KBM-7 (cell line): ENCODE results near the gene RRAD.
A peak's percentile ranks its signal among the peaks of the same experiment; 100 is the strongest.
"Not testable (repeated sequence)": the region's sequence is repeated elsewhere in the genome, so short reads cannot be mapped to it uniquely, and the experiment has no call there.

Source experiments
- DNase-seq: peaks from one replicate; pipeline ENCODE4 v3.0.0-alpha.2; 2015
- in situ Hi-C: fragments of 300-500 bp; cut with MboI; formaldehyde crosslinking; loops from 2 replicates; pipeline ENCODE4 v1.14.3; 2020; ENCODE audit warnings: low sequenced_read_pairs, low pct_unique_long_range_greater_than_20kb, mixed read lengths

Gene RRAD, protein sequence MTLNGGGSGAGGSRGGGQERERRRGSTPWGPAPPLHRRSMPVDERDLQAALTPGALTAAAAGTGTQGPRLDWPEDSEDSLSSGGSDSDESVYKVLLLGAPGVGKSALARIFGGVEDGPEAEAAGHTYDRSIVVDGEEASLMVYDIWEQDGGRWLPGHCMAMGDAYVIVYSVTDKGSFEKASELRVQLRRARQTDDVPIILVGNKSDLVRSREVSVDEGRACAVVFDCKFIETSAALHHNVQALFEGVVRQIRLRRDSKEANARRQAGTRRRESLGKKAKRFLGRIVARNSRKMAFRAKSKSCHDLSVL

DNA sequence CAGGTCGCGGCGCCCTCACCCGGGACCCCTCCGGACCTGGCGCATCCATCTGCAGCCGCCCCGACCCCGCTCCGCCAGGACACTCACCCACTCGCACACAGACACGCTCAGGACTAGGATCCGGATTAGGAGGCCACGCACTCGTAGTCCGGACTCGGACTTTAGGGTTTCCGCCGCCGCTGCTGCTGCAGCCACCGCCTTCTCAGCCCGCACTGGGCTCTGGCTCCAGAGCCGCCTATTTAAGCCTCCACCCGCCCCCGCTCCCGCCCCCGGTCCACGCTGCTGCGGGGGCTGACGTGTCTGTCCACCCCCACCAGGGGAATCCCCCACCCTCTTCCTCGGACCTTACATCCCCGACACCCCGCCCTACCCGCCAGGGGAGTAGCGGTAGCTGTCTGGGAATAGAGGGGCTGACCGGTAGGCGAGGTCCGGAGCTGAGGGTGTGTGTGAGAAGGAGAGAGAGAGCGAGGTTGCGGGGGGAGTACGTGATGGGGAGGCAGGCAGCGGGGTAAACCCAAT is at the start of gene RRAD:
RRAD (minus strand) TSS at position 214 of the 519 bp plus-strand sequence. CDS start 356 bp downstream, outside the sequence.
- in situ Hi-C loops: no loop called here

DNA sequence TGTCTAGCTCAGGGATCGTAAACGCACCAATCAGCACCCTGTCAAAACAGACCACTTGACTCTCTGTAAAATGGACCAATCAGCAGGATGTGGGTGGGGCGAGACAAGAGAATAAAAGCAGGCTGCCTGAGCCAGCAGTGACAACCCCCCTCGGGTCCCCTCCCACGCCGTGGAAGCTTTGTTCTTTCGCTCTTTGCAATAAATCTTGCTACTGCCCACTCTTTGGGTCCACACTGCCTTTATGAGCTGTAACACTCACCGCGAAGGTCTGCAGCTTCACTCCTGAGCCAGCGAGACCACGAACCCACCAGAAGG is 49.6 kb upstream of the RRAD start:
- DNase-seq, in situ Hi-C loops: not testable (repeated sequence)

More for the DNA sequence above, at the start of gene RRAD:
- no peak for DNase-seq

DNA sequence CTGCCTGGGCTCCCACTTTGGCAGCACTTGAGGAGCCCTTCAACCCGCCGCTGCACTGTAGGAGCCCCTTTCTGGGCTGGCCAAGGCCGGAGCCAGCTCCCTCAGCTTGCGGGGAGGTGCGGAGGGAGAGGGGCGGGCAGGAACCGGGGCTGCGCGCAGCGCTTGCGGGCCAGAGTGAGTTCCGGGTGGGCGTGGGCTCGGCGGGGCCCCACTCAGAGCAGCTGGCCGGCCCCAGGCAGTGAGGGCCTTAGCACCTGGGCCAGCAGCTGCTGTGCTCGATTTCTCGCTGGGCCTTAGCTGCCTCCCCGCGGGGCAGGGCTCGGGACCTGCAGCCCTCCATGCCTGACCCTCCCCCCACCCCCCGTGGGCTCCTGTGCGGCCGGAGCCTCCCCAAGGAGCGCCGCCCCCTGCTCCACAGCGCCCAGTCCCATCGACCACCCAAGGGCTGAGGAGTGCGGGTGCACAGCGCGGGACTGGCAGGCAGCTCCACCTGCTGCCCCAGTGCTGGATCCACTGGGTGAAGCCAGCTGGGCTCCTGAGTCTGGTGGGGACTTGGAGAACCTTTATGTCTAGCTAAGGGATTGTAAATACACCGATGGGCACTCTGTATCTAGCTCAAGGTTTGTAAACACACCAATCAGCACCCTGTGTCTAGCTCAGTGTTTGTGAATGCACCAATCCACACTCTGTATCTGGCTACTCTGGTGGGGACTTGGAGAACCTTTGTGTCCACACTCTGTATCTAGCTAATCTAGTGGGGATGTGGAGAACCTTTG is 49.0 kb upstream of the RRAD start:
- in situ Hi-C loops, DNase-seq: not testable (repeated sequence)

DNA sequence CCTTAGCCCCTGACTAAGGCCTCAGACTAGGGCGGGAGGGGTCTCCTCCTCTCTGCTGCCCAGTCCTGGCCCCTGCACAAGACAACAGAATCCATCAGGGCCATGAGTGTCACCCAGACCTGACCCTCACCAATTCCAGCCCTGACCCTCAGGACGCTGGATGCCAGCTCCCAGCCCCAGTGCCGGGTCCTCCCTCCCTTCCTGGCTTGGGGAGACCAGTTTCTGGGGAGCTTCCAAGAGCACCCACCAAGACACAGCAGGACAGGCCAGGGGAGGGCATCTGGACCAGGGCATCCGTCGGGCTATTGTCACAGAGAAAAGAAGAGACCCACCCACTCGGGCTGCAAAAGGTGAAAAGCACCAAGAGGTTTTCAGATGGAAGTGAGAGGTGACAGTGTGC is 48.4 kb upstream of the RRAD start:
- no peak for DNase-seq
- in situ Hi-C loops: no loop called here

DNA sequence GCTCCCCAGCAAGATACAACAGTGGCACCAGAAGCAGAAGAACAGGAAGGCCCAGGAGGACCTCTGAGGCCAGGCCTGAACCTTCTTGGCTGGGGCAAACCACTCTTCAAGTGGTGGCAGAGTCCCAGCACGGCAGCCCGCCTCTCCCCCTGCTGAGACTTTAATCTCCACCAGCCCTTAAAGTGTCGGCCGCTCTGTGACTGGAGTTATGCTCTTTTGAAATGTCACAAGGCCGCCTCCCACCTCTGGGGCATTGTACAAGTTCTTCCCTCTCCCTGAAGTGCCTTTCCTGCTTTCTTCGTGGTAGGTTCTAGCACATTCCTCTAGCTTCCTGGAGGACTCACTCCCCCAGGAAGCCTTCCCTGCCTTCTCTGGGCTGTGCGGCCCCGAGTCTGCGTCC is 47.6 kb upstream of the RRAD start:
- no peak for DNase-seq
- in situ Hi-C loops: no loop called here

DNA sequence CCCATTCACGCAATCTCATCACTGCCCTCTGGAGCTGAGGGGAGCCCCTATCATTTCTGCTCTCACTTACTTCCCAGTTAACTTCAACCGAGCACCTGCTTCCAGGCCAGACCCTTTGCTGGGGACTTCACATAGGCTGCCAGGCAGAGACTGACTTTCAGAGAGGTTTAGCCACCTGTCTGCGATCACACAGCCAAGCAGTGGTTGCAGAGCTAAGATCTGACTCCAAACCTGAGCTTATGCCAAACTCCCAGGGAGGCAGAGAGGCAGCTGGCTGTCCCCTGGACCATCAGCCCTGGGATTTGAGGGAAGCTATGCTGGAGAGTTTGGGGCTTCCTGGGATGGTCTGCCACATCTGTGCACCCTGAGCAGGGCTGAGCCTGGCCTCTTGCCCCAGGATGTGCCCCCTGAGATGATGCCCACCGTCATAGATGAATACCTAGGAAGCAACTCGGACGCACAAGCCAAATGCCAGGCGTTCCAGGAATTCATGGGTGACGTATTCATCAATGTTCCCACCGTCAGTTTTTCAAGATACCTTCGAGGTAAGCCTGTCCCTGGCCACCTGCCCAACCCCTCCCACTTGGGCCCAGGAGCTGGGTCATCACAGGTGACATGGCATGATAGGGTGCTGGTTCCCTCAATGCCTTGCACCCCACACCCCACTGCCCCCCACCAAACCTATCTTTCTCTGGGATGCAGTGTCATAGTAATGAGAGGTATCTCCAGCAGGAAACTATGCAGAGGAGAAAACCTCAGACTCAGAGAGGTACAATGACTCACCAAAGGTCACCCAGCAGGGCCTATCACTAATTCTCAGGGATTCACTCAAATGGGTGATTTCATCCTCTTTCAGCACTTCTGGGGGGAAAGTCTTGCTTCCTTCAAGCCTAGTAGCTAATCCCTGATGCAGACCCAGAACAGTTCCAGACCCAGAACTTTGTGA is 45.7 kb upstream of the RRAD start:
- DNase-seq: no peak
- in situ Hi-C loops: no loop called here

DNA sequence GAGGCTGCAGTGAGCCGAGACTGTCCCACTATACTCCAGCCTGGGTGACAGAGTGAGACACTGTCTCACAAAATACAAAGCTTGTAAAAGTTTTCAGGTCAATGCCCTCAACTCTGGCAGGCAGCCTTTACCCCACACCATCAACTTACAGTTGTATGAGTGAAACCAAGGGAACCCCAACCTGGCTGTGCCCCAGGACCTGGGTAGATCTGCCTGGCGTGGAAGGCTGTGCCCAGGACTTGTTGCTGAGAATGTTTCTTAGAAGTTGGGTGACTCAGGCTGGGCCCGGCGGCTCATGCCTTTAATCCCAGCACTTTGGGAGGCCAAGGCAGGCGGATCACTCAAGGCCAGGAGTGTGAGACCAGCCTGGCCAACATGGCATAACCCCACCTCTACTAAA is 43.5 kb upstream of the RRAD start:
- in situ Hi-C loops: no loop called here

DNA sequence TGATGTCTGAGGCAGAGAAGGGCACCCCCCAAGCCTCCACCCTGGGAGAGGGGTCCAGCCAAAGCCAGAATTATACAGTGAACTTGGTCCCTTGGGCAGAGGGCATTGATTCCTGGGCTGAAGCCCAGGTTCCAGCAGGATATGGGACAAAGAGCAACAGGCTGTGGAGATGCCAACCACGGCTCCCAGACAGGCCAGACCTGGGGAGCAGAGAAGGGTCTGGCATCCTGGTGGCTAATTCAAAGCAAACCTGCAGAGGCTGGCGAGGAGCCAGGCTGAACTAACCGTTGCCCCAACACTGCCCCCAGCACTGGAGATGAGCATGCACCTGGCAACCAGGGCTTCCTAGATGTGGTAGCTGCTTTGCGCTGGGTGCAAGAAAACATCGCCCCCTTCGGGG is 38.7 kb upstream of the RRAD start:
- in situ Hi-C loops: no loop called here
- DNase-seq: no peak

More for the DNA sequence above, 43.5 kb upstream of the RRAD start:
- DNase-seq: no peak

DNA sequence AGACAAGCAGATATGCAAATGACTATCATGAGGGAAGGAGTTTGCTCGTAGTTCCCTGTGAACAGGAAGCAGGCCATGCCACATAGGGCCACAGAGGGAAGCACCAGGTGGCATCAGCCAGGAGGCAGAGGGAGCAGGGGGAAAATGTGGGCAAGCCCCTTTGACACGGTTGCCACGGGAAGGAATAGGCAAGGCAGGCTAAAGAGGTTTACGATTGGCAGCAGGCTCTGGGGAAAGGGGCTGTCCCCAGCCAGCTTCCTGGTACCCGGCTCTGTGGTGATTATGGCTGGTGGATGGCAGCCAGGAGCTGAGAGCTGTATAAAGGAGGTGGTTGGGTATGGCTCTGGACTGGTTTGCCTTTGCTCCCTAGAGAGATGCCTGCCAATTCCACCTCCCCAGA is 36.6 kb upstream of the RRAD start:
- in situ Hi-C loops: no loop called here

DNA sequence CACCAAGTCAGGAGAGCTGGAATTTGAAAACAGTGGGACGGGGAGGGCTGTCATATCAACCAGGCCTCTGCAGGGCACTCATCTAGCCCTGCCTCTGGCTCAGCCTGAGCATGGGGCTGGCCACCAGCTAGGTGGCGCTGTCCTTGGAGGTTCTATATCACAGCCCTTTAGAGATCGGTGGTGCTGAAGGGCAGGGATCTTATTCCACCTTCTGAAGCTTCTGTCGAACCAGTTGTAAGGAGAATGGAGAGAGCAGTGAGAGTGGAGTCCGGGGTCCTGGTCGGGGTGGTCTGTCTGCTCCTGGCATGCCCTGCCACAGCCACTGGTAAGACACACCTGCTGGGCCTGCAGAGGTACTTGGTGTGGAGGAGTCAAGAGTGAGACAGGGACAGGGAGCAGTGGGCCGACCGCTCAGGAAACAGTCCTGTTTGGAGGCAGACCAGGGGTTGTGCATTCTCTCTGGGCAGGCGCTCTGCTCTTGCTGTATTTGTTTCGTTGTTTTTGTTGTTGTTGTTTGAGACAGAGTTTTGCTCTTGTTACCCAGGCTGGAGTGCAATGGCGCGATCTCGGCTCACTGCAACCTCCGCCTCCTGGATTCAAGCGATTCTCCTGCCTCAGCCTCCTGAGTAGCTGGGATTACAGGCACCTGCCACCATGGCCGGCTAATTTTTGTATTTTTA is 35.9 kb upstream of the RRAD start, which contains the start of gene CES3:
CES3 (plus strand) TSS at position 202 of the 680 bp plus-strand sequence; CDS start at position 244, 42 bp downstream.
- in situ Hi-C loops: no loop called here
- DNase-seq: peak; percentile 88

More for the DNA sequence above, 36.6 kb upstream of the RRAD start:
- DNase-seq: no peak

DNA sequence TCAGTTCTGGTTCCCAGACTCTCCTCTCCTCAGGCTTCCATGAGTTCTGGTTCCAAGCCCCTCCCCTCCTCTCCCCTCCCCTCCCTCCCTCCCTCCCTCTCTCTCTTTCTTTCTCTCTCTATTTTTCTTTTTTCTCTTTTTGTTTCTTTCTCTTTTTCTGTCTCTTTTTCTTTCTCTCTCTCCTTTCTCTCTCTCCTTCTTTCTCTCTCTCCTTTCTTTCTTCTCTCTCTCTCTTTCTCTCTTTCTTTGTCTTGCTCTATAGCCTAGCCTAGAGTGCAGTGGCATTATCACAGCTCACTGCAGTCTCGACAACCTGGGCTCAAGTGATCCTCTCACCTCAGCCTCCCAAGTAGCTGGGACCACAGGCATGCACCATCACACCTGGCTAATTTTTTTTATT is 34.9 kb upstream of the RRAD start:
- DNase-seq: no peak
- in situ Hi-C loops: no loop called here

DNA sequence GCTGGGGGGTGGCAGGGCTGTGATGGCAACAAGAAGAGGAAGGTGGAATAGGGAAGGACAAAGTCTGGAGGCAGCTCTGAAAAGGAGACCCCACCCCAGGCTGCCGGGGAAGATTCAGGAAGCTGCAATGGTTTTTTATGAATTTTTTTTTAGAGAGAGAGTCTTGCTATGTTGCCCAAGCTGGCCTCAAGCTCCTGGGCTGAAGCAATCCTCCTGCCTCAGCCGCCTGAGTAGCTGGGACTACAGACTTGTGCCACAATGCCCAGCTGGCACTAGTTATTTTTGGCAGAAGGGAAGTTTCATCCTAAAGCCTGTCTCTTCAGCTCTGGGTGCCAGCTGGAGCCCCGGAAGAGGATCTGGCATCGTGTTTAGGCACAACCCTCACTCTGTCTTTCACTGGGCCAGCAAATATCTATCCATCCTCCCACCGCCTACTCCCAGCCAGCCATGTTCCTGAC is 34.4 kb upstream of the RRAD start:
- no peak for DNase-seq
- in situ Hi-C loops: no loop called here

DNA sequence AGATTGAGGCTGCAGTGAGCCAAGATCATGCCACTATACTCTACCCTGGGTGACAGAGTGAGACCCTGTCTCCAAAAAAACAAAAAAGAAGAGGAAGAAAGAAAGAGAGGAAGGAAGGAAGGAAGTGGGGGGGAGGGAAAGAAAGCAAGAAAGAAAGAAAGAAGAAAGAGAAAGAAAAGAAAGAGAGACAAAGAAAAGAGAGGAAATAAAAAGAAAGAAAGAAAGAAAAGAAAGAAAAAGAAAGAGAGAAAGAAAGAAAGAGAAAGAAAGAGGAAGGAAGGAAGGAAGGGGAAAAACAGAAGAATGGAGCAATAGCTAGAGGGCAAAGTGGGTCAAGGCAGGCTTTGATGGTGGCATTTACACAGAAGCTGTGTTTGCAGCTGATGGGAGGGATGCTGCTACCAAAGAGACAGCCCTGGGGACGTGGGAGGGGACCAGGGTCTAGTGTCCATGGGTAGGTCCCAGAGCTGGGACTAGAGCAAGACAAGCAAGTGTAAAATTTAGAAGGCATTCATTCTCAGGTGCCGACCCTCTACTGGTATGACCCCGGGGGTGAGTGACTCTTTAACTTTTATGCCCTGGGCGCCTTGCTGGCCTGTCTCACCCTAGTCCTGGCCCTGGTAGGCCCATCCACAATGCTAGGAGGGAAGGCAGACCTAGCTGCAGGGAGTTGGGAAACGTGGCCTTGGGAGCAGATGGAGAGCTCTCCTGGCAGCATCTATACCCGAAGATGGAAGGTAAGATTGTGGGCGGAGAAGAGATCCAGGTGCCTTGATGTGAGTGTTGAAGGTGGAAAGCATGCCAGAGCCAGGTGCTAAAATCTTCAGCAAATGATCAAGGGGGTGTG is 33.7 kb upstream of the RRAD start:
- in situ Hi-C loops: no loop called here

DNA sequence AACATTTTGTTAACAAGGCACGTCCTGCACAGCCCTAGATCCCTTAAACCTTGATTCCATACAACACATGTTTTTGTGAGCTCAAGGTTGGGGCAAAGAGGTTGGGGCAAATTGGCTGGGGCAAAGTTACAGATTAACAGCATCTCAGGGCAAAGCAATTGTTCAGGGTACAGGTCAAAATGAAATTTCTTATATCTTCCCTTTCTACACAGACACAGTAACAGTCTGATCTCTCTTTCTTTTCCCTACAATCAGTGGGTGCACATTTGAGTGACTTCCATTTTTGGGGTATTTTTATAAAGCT is 30.8 kb upstream of the RRAD start:
- DNase-seq, in situ Hi-C loops: not testable (repeated sequence)

More for the DNA sequence above, 33.7 kb upstream of the RRAD start:
- DNase-seq: no peak

DNA sequence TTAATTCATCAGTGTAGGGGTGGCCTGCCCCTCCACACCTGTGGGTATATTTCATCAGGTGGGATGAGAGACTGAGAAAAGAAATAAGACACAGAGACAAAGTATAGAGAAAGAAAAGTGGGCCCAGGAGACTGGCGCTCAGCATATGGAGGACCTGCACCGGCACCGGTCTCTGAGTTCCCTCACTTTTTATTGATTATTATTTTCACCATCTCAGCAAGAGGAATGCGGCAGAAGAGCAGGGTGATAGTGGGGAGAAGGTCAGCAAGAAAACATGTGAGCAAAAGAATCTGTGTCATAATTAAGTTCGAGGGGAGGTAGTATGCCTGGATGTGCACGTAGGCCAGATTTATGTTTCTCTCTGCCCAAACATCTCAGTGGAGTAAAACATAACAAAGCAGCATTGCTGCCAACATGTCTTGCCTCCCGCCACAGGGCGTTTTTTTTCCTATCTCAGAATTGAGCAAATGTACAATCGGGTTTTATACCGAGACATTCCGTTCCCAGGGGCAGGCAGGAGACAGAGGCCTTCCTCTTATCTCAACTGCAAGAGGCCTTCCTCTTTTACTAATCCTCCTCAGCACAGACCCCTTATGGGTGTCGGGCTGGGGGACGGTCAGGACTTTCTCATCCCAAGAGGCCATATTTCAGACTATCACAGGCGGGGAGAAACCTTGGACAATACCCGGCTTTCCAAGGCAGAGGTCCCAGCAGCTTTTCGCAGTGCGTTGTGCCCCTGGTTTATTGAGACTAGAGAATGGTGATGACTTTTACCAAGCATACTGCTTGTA is 30.2 kb upstream of the RRAD start:
- in situ Hi-C loops, DNase-seq: not testable (repeated sequence)

DNA sequence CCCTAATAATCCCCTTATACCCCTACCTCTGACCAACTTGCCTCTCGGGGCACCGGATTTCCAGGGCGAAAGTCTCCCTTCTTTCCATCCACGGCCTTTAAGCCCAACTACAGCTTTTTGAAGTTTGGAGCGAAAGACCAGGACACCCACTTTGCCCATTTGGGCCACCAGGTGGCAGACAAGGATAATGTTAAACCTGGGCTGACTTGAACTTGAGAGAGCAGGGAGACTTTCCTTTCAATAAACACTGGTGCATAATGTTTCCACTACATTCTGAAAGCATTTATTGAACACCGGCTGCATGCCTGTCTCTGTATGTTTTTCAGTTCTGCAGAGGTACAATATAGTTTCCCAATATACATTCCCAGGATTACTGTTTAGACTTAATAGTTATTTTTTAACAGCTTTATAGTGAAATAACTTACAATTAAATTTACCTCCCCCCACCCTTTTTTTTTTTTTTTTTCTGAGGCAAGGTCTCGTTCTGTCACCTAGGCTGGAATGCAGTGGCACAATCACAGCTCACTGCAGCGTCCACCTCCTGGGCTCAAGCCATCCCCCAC is 28.8 kb upstream of the RRAD start:
- peak; percentile 89 for DNase-seq
- in situ Hi-C loops: no loop called here
